22Rv1 (cell line): Measurements from ENCODE around the gene MBD1.

Experiments used
- CTCF ChIP-seq: fragments of 450-650 bp; IDR thresholded peaks from 2 replicates; pipeline ENCODE4 v1.5.1; 2017; ENCODE audit warnings: mild to moderate bottlenecking
- ZFX ChIP-seq: fragments of 450-650 bp; IDR thresholded peaks from 2 replicates; pipeline ENCODE4 v1.6.1; 2017; ENCODE audit warnings: antibody characterized with exemption, borderline replicate concordance

- TF ChIP-seq CTCF = no peak
- TF ChIP-seq ZFX = no peak
These were observed 5.2 kb upstream of the MBD1 start for GRCh38 chr18:50286391-50287027.
